Stimulated activated memory B cell treated with anti-CD40 and anti-IgM and Interleukin-4, amounts not matched to agents 10 μg/mL and 1 μg/mL and 100 μg/mL, for 72 hours (primary cell): ENCODE measurements around the gene ZC4H2.

Source experiments
- ATAC-seq: fragments of 150-1000 bp; cut with Tn5 transposase; 2 replicates; pipeline ENCODE4 v1.10.0; 2021
- H3K27ac Mint-ChIP-seq: one replicate; pipeline ENCODE4 v1.8.0; 2022; ENCODE audit warnings: mild to moderate bottlenecking, mixed read lengths
- H3K27me3 Mint-ChIP-seq: one replicate; pipeline ENCODE4 v1.8.0; 2022; ENCODE audit warnings: mixed read lengths
- H3K36me3 Mint-ChIP-seq: one replicate; pipeline ENCODE4 v1.8.0; 2022; ENCODE audit warnings: mixed read lengths
- H3K4me1 Mint-ChIP-seq: one replicate; pipeline ENCODE4 v1.8.0; 2022; ENCODE audit warnings: mixed read lengths
- H3K4me3 Mint-ChIP-seq: one replicate; pipeline ENCODE4 v1.8.0; 2022; ENCODE audit warnings: mild to moderate bottlenecking, moderate library complexity, mixed read lengths
- H3K9me3 Mint-ChIP-seq: one replicate; pipeline ENCODE4 v1.8.0; 2022; ENCODE audit warnings: mixed read lengths

ZC4H2 gene

GRCh38 chrX:64867217-64867616 lies 109.0 kb downstream of the ZC4H2 start:
- Mint-ChIP-seq H3K27ac (no peak overlapping the region), H3K36me3 (peaks cover 31% of the 10 kb centered on the region), H3K9me3 (peaks cover 21% of the 10 kb centered on the region), H3K27me3 (no peaks in the 10 kb centered on the region), H3K4me3 (no peak overlapping the region), H3K4me1 (peaks cover 6% of the 10 kb centered on the region)
- no peak for ATAC-seq
